GM18505 (cell line): ENCODE results near the gene HPSE2.
"Not testable (repeated sequence)": the region's sequence is repeated elsewhere in the genome, so short reads cannot be mapped to it uniquely, and the experiment has no call there.

ENCODE experiments used
- ATAC-seq: cut with Tn5 transposase; IDR thresholded peaks from one replicate; pipeline ENCODE4 v1.9.1; 2021; ENCODE audit not compliant: unreplicated experiment
- POLR2A ChIP-seq: IDR thresholded peaks from 4 replicates; pipeline ENCODE4 v1.6.1; 2011; ENCODE audit warnings: borderline replicate concordance; ENCODE audit not compliant: insufficient read depth, insufficient read length; ENCODE audit errors: extremely low read depth

Gene HPSE2

DNA sequence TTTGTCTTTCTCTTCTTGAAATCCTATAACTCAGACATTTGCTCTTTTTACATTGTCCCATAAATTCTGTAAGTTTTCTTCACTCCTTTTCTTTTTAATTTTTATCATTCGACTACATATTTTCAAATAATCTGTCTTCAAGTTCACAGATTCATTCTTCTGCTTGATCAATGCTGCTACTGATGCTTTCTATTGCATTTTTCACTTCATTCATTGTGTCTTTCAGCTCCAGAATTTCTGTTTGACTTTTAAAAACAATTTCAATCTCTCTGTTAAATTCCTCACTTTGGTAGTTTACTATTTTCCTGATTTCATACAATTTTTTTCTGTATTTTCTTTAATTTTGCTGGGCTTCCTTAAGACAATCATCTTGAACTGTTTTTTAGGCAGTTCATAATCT is 230.4 kb downstream of the HPSE2 start:
- no peak for ATAC-seq
- TF ChIP-seq POLR2A, result no peak

DNA sequence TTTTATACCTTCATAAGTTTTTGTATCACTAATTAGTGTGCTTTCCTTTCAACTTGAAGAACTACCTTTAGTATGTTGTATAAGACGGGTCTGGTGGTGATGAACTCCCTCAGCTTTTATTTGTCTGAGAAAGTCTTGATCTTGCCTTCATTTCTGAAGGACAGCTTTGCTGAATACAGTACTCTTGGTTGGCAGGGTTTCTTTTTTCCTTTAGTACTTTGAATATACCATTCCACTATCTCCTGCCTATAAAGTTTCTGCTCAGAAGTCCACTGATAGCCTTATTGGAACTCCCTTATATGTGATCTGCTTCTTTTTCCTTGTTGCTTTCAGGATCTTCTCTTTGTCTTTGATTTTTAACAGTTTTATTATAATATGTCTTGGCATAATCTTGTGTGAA is 230.9 kb downstream of the HPSE2 start:
- no peak for ATAC-seq
- TF ChIP-seq POLR2A, result no peak

DNA sequence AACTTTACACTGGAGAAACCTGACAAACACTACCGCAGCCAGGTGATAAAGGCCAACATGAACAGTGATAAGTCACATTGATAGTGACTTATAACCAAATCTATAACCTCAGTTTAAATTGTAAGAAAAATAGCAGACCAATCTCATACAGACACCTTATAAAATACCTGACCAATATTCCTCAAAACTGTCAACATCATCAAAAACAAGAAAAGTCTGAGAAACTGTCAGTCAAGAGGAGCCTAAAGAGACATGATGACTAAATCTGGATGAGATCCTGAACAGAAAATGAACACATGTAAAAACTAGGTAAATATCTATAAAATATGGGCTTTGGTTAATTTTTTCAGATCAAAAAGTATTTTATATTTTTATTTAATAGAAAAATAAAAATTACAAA is 233.3 kb downstream of the HPSE2 start:
- ATAC-seq, result no peak
- TF ChIP-seq POLR2A, result no peak

DNA sequence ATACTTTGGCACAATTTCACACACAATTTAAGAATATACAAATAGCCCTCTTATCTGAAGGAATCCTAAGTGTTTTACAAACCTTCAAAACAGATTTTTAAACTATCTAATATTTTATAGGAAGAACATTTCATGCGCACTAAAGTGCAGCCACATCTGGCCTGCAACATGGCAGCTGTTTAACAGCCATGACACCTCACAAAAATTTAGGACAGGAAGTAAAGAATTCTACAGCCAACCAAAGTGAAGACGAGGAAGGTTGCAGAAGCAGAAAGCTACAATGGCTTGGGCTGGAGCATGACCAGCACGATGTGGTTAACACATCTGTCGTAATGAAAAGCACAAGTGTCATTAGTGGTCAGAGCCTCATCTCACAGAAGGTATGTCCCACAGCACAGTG is 238.1 kb downstream of the HPSE2 start:
- TF ChIP-seq POLR2A, result no peak
- no peak for ATAC-seq

DNA sequence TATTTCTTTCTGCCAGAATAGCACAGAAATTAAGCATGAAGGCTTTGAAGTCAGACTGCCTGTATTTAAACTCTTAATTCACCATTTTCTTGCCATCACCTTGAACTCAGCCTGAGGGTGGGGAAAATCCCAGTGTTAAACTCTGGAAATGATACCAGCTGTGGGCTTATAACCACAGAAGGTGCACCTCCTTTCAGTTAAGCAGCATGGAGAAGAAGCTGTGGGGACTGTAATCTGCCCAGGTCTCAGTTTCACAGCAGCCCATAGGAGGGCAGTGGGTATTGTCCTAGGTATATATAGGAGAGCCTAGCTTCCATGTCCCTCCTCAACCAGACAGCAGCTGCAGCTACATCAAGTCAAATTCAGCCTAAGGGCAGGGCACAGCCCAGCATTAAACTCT is 241.6 kb downstream of the HPSE2 start:
- no peak for TF ChIP-seq POLR2A
- ATAC-seq, result no peak

DNA sequence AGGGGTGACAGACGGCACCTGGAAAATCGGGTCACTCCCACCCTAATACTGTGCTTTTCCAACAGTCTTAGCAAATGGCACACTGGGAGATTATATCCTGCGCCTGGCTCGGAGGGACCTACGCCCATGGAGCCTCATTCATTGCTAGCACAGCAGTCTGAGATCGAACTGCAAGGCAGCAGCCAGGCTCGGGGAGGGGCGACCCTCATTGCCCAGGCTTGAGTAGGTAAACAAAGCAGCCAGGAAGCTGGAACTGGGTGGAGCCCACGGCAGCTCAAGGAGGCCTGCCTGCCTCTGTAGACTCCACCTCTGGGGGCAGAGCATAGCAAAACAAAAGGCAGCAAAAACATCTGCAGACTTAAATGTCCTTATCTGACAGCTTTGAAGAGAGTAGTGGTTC is 251.9 kb downstream of the HPSE2 start:
- ATAC-seq, result not testable (repeated sequence)

DNA sequence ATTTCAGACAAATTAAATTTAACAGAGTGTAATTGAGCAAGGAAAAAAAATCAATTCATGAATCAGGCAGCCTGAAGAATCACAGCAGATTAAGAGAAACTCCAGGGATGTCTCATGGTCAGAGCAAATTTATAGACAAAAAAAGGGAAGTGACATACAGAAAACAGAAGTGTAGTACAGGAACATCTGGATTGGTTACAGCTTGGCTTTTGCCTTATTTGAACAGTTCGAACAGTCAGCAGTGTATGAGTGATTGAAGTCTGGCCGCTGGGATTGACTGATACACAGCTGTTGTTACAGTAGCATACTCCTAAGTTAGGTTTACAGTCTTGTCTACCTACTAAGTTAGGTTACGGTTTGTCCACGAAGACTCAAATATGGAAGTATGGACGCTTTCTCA is 255.3 kb downstream of the HPSE2 start:
- ATAC-seq, result no peak
- TF ChIP-seq POLR2A, result no peak

DNA sequence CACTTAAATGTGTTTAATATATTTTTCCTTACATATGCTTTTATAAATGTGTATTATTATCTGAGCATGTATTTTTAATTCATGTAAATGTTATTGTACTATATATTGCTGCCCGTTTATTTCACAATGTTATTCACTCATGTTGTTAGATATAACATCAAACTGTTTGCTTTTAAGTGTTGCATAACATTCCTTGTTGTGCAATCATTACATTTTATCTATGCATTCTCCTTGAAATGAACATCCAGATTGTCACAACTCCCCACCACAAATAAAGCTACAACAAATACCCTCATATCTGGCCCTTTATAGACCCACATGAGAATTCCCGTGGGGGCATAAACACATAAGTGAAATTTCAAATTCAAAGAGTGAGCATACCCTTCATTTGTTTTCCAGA is 264.2 kb downstream of the HPSE2 start:
- no peak for TF ChIP-seq POLR2A
- ATAC-seq, result no peak

DNA sequence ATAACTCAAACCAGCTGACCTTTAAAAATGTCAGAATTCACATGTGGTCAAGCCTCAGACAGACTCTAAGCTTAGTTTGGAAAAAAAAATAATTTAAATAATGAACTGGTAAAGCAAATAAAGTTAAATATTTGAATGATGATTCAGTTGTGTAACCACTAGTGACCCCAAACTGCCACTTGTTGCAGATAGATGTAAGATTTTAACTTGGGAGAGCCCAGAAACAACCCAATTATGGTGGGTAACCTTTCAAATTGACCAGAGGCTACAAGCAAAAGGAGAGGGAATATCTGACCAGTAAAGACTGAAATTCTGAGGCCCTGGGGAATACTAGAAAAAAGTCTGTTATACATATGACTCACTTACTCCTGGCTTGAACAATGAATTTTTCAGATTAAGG is 268.1 kb downstream of the HPSE2 start:
- no peak for ATAC-seq

DNA sequence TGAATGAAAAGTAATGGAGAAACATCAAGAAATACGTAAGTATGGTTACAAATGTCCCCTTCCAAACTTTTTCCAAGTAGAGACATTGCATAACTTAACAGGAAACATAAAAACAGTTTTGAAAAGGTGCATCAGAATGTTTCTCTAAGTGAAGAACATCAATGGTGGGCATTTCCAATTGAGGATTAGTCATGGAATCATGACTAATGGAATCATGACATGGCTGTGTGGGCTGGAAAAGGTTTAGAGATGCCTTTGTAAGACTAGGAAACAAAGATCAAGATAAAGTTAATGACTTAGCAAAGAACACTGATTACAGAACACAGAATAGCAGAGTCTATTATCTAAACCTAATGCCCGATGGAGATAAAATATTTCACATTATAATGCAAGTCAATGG is 272.0 kb downstream of the HPSE2 start:
- TF ChIP-seq POLR2A, result no peak
- no peak for ATAC-seq

More for the DNA sequence above, 268.1 kb downstream of the HPSE2 start:
- TF ChIP-seq POLR2A, result no peak

DNA sequence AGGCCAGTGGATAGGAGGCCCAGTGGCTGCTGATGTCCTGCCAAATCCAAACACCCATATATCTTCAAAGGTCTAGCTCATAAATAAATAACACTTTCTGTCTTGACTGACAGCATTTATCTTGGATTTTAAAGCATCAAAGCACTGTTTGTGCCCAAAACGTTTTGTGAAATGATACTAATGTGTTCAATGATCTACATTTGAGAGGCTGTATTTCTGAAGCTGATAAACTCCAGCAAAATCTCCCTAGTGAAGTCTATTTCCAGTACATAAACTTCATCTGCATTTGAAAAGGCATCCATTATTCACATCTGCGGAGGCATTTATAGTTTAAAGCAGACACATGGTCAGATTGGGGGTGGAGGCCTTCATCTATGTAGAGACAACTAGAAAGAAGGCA is 276.3 kb downstream of the HPSE2 start:
- no peak for ATAC-seq
- TF ChIP-seq POLR2A, result no peak

DNA sequence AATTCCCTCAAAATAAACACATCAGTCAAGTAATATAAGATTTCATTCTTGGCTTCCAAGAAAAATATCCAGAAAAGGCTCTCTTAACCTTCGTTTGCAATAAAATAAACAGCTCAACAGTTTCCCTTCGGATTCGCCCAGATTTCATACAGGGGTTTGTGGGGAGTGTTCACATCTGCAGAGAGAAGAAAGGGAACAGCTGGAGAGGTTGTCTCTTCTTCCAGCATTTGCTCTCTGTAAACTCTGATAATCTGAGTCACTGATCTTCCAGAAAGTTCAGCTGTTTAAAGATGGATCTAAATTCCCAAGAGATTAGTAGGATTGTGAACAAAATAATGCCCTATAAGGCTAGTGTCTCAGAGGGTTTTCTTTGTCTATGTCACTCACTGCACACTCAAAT is 277.9 kb downstream of the HPSE2 start:
- no peak for TF ChIP-seq POLR2A
- ATAC-seq, result no peak

DNA sequence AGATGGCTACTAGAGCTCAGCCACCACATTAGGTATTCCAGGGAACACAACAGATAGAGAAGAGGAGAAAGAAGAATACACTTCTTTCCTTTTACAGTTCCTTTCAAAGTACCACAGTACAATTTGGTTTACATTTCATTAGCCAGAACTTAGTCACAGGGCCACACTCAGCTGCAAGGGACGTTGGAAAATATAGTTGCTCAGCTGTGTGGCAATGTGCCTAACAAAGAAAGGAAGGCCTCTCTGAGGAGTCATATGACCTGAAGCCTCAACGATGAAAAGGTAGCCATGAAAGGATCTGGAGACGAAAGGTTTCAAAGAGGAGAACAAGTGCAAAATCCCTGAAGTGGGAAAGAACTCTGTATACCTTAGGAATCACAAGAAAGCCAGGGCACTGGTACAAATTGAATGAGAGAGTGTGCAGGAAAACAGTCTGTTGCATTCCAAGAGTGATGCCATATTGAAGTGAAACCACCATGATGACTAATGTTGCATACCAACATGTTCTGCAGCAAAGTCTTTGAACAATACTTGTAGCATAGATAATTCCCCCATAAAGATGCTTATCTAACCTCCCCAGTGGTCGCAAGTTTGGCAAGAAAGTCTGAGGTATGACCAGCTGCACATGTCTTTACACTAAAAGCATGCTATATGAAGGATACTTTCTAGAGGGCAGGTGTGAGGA is 278.9 kb downstream of the HPSE2 start:
- ATAC-seq, result no peak
- TF ChIP-seq POLR2A, result no peak

DNA sequence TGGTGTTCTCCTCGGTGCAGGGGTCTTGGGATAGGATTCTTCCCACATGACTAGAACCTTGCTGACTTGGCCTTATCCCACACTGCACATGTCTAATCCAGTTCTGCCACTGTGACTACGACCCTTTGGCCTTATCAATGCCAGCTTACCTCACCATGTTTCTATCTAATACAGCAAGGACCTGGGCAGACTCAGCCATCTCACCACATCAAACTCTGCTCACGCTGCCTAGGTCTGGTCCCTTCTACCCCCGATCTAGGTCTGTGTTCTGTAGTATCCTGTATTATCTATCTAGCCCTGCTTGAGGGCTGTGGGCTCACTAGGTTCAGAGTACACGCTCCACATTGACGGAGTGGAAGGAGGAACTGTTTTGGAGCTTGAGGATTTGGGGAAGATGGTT is 282.4 kb downstream of the HPSE2 start:
- no peak for TF ChIP-seq POLR2A

More for the DNA sequence above, 282.4 kb downstream of the HPSE2 start:
- no peak for ATAC-seq
